B cell (primary cell): ENCODE data around the gene CHRM4. TPM values are rescaled to one million over a fixed set of nuclear protein-coding genes. Genes with fewer than 3 reads are reported as not detected.

Experiments
- ATAC-seq: fragments of 200-7000 bp; cut with Tn5 transposase; one replicate; pipeline ENCODE4 v1.10.0; 2021; ENCODE audit warnings: low read depth, mild to moderate bottlenecking, moderate number of reproducible peaks, moderate library complexity
- CTCF ChIA-PET: fragments of 350-600 bp; sonication (Branson Sonifier 250); formaldehyde crosslinking; loops from one replicate; lab custom pipeline; 2021; ENCODE audit warnings: antibody characterized with exemption, inconsistent platforms; lab: Charles Lee
- POLR2A ChIA-PET: fragments of 350-600 bp; sonication (Branson Sonifier 250); formaldehyde crosslinking; loops from one replicate; lab custom pipeline; 2021; ENCODE audit warnings: antibody characterized with exemption; lab: Charles Lee
- DNase-seq: peaks from one replicate; pipeline ENCODE4 v3.0.0; 2013
- H2AFZ ChIP-seq: 2 replicates; pipeline ENCODE4 v1.6.1; 2012; ENCODE audit warnings: mild to moderate bottlenecking, low read depth, low read length; ENCODE audit not compliant: insufficient read depth, poor library complexity, severe bottlenecking
- H3K27ac ChIP-seq, 2 donors: 1 replicate in 1 of 2; 2 replicates in 1 of 2; pipeline ENCODE4 v1.5.1; 2012 to 2013; ENCODE audit warnings: low read length in 2 of 2, mild to moderate bottlenecking in 2 of 2, moderate library complexity in 1 of 2
- H3K27me3 ChIP-seq, 4 experiments: fragments of 200-600 bp in 1 of 4; sonication (generic) in 1 of 4; replicated peaks in 1 of 4; 1 replicate in 2 of 4; 2 replicates in 2 of 4; pipeline versions ENCODE4 v1.6.1 to v1.7.0; 2013 to 2016; ENCODE audit warnings: low read length in 3 of 4, mild to moderate bottlenecking in 2 of 4, mixed read lengths in 1 of 4, moderate library complexity in 1 of 4; ENCODE audit not compliant: insufficient read depth in 4 of 4, control insufficient read depth in 3 of 4; ENCODE audit errors: control extremely low read depth in 1 of 4
- H3K36me3 ChIP-seq, 2 experiments: replicated peaks in 1 of 2; 1 replicate in 1 of 2; 2 replicates in 1 of 2; pipeline versions ENCODE4 v1.6.1 to v1.7.1; 2013; ENCODE audit warnings: low read length in 1 of 2; ENCODE audit not compliant: insufficient read depth in 2 of 2, control insufficient read depth in 1 of 2; ENCODE audit errors: control extremely low read depth in 1 of 2, extremely low read depth in 1 of 2
- H3K4me1 ChIP-seq, 2 donors: fragments of 200-600 bp in 1 of 2; sonication (generic) in 1 of 2; 1 replicate in 1 of 2; 2 replicates in 1 of 2; pipeline versions ENCODE4 v1.5.1 to v1.6.1; 2013 to 2017; ENCODE audit warnings: low read length in 2 of 2; ENCODE audit not compliant: control insufficient read depth in 2 of 2, insufficient read depth in 2 of 2
- H3K4me2 ChIP-seq: replicated peaks from 2 replicates; pipeline ENCODE3; 2012; ENCODE audit warnings: mild to moderate bottlenecking, low read depth, low read length; ENCODE audit not compliant: poor library complexity, severe bottlenecking
- H3K4me3 ChIP-seq, 5 experiments: fragments of 200-600 bp in 1 of 5; sonication (generic) in 1 of 5; 1 replicate in 3 of 5; 2 replicates in 2 of 5; pipeline versions ENCODE4 v1.5.1 to v1.7.0; 2011 to 2016; ENCODE audit warnings: low read length in 4 of 5, mild to moderate bottlenecking in 4 of 5, low read depth in 2 of 5, control low read depth in 1 of 5, moderate library complexity in 1 of 5; ENCODE audit not compliant: insufficient read depth in 1 of 5; ENCODE audit errors: control extremely low read depth in 1 of 5, extremely low read depth in 1 of 5
- H3K79me2 ChIP-seq: fragments of 200-600 bp; sonication (generic); one replicate; pipeline ENCODE4 v1.6.0; 2016; ENCODE audit warnings: low read length; ENCODE audit not compliant: control insufficient read depth, insufficient read depth
- H3K9ac ChIP-seq: fragments of 200-600 bp; sonication (generic); 2 replicates; pipeline ENCODE4 v1.6.1; 2017; ENCODE audit warnings: mild to moderate bottlenecking, low read length, moderate library complexity
- H3K9me3 ChIP-seq, 3 donors: one replicate each; pipeline versions ENCODE4 v1.6.1 to v1.7.1; 2013; ENCODE audit warnings: low read length in 2 of 3; ENCODE audit not compliant: control insufficient read depth in 2 of 3, insufficient read depth in 1 of 3; ENCODE audit errors: control extremely low read depth in 1 of 3
- H4K20me1 ChIP-seq: 2 replicates; pipeline ENCODE4 v1.6.0; 2012; ENCODE audit warnings: mild to moderate bottlenecking, low read length; ENCODE audit not compliant: insufficient read depth, control insufficient read depth, poor library complexity, severe bottlenecking
- H3K27ac Mint-ChIP-seq: one replicate; pipeline ENCODE4 v1.8.0; 2021; ENCODE audit warnings: mixed read lengths
- H3K27me3 Mint-ChIP-seq: one replicate; pipeline ENCODE4 v1.8.0; 2021; ENCODE audit warnings: mixed read lengths
- H3K4me1 Mint-ChIP-seq: one replicate; pipeline ENCODE4 v1.8.0; 2021; ENCODE audit warnings: mixed read lengths
- H3K4me3 Mint-ChIP-seq: one replicate; pipeline ENCODE4 v1.8.0; 2021; ENCODE audit warnings: mixed read lengths
- H3K9me3 Mint-ChIP-seq: one replicate; pipeline ENCODE4 v1.8.0; 2022; ENCODE audit warnings: mixed read lengths; ENCODE audit not compliant: insufficient read depth
- EZH2 ChIP-seq: IDR thresholded peaks from 2 replicates; pipeline ENCODE4 v1.6.1; 2012; ENCODE audit warnings: borderline replicate concordance, low read depth, mild to moderate bottlenecking, moderate library complexity, low read length; ENCODE audit not compliant: insufficient read depth, poor library complexity, severe bottlenecking
- WGBS: methylation state at CpG from one replicate; pipeline ENCODE4 v1.1.5; 2013; ENCODE audit warnings: missing lambda C conversion rate; ENCODE audit not compliant: insufficient coverage; 5-methylcytosine and 5-hydroxymethylcytosine counted together
- intact Hi-C: fragments of 100-400 bp; cut with micrococcal nuclease; formaldehyde crosslinking; loops from one replicate; pipeline ENCODE4 v1.10.0; 2022
- polyA plus RNA-seq: library from polyadenylated mRNA; depleted of rRNA; stranded (reverse); fragments of >200 nt; gene quantifications from 2 replicates; pipeline ENCODE4 v1.2.3, GENCODE V29; 2012
- total RNA-seq, 2 donors: library from RNA; stranded (reverse); fragments of 120-200 nt in 1 of 2; gene quantifications; 1 replicate in 1 of 2; 2 replicates in 1 of 2; pipeline versions ENCODE4 v1.2.3 to v1.2.4, GENCODE V29; 2013 to 2022
- TF ChIP-seq, protein P1 (sequence below): fragments of 200-600 bp; IDR thresholded peaks from one replicate; pipeline ENCODE4 v1.8.0; 2022; ENCODE audit warnings: antibody characterized with exemption, mild to moderate bottlenecking

The CHRM4 gene
- total and polyA plus RNA-seq, 2 donors (not counting 1 experiment from before 2014, with no cell fraction given): 0.49 to 1.4 TPM

DNA sequence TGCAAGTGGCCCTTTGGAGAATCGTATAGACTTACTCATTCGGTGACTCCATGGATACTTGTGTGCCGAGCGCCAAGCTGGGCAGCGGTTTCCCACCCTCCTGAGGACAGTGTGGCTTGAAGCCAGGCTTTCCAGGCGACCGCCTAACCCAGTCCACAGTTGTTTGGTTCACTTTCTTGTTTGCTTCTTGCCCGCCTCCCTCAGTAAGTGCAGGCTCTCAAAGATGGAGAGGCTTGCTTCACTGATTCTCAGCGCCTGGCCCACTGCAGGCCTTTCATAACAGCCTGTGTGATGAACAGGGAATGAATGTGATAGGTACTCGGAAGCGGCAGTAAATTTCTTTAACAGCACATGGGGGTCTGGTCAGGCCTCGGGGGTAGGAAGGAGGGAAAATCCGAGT lies 21.3 kb downstream of the CHRM4 start:
- no peak for ATAC-seq
- 93% methylated on average over 11 of the region's 13 CpGs for WGBS
- Mint-ChIP-seq H3K4me3 (no peak overlapping the region), H3K27ac (no peak overlapping the region), H3K27me3 (no peaks in the 10 kb centered on the region), H3K9me3 (no peaks in the 10 kb centered on the region), H3K4me1 (peaks cover 8% of the 10 kb centered on the region)
- Histone ChIP-seq H3K27ac (no peak overlapping the region), H3K4me2 (no peak overlapping the region), H2AFZ (no peak overlapping the region), H3K27me3 (no peaks in the 10 kb centered on the region), H3K4me1 (peaks cover 0 to 4% of the 10 kb centered on the region in 2 donors), H3K4me3 (no peak overlapping the region), H4K20me1 (peaks cover 42% of the 10 kb centered on the region), H3K9me3 (no peaks in the 10 kb centered on the region), H3K9ac (no peak overlapping the region), H3K79me2 (peaks cover 9% of the 10 kb centered on the region), H3K36me3 (peaks cover 0 to 25% of the 10 kb centered on the region in 2 experiments)
- POLR2A ChIA-PET: no interaction called here
- no peak for DNase-seq
- TF ChIP-seq EZH2: no peak
- TF ChIP-seq, protein P1, sequence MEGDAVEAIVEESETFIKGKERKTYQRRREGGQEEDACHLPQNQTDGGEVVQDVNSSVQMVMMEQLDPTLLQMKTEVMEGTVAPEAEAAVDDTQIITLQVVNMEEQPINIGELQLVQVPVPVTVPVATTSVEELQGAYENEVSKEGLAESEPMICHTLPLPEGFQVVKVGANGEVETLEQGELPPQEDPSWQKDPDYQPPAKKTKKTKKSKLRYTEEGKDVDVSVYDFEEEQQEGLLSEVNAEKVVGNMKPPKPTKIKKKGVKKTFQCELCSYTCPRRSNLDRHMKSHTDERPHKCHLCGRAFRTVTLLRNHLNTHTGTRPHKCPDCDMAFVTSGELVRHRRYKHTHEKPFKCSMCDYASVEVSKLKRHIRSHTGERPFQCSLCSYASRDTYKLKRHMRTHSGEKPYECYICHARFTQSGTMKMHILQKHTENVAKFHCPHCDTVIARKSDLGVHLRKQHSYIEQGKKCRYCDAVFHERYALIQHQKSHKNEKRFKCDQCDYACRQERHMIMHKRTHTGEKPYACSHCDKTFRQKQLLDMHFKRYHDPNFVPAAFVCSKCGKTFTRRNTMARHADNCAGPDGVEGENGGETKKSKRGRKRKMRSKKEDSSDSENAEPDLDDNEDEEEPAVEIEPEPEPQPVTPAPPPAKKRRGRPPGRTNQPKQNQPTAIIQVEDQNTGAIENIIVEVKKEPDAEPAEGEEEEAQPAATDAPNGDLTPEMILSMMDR: no peak
- CTCF ChIA-PET: interaction anchor here (1.1 kb wide), 1 partner anchor 14 kb away, joined by 3 read pairs; no protein-coding TSS in a partner anchor
- intact Hi-C loops: no loop called here

DNA sequence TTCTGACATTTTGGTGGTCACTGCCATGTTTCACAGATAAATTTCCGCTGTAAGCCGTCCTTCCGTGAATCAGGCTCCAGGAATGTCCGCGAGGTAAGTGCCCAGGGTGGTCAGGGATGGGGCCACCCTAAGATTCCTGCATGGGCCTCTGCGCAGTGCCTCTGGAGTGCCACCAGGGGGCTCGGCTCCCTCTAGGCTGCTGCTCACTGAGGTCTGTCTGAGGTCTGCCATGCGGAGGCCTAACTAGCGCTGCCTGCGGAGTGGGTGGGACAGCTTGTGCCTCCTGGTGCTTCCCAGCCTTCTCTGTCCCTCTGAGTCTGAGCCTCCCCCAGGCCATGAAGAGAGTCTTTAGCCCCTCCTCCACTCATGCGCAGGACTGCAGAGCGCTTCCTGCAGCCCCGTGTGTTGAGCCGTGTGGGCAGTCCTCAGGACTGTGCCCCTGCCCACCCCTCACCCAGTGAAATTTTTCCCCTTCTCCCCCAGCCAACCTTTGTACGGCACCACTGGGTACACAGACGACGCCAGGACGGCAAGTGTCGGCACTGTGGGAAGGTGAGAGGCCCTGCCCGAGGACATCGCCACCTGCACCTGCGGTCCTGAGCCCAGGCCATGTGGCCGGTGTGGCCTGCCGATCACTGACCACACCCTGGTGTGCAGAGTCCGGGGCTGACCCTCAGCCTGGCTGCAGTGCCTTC lies 22.0 kb downstream of the CHRM4 start:
- Histone ChIP-seq H3K9me3 (no peaks in the 10 kb centered on the region), H4K20me1 (peaks cover 48% of the 10 kb centered on the region), H3K4me2 (no peak overlapping the region), H3K4me1 (peaks cover 0 to 4% of the 10 kb centered on the region in 2 donors), H3K27me3 (no peaks in the 10 kb centered on the region), H2AFZ (no peak overlapping the region), H3K9ac (no peak overlapping the region), H3K27ac (no peak overlapping the region), H3K79me2 (peaks cover 13% of the 10 kb centered on the region), H3K4me3 (no peak overlapping the region), H3K36me3 (peaks cover 0 to 20% of the 10 kb centered on the region in 2 experiments)
- CTCF ChIA-PET: interaction anchor here (1.1 to 3.5 kb wide), 4 partner anchors 9 to 22 kb away, joined by 3 to 18 read pairs (median 9); partner anchors contain the start of gene DGKZ
- Mint-ChIP-seq H3K27me3 (no peaks in the 10 kb centered on the region), H3K9me3 (no peaks in the 10 kb centered on the region), H3K27ac (no peak overlapping the region), H3K4me3 (no peak overlapping the region), H3K4me1 (peaks cover 8% of the 10 kb centered on the region)
- peak; percentile 79 for ATAC-seq
- WGBS: 85% methylated on average over 25 of the region's 25 CpGs
- intact Hi-C loops: loop anchor here (1.0 kb wide), 1 partner anchor 168 kb away; no protein-coding TSS in a partner anchor
- peak; percentile 62 for DNase-seq
- POLR2A ChIA-PET: no interaction called here
- TF ChIP-seq, protein P1: peak; percentile 74
- TF ChIP-seq EZH2: no peak
